Activated naive CD4-positive, alpha-beta T cell treated with anti-CD3 and anti-CD28 coated beads, Interleukin-2, amount 50 U/mL, for 72 hours (primary cell): ENCODE data around the gene PTPRA. TPM values are rescaled to one million over a fixed set of nuclear protein-coding genes. Genes with fewer than 3 reads are reported as not detected.

Experiments
- ATAC-seq, 2 donors: fragments of 150-1000 bp; cut with Tn5 transposase; 2 replicates each; pipeline ENCODE4 v1.10.0; 2021; ENCODE audit warnings: mild to moderate bottlenecking in 2 of 2, moderate library complexity in 2 of 2
- DNase-seq, 2 donors: peaks; one replicate each; pipeline ENCODE4 v3.0.0; 2021 to 2022; ENCODE audit warnings: low spot score in 2 of 2
- H3K27ac Mint-ChIP-seq, 2 donors: one replicate each; pipeline ENCODE4 v1.8.0; 2022; ENCODE audit warnings: mild to moderate bottlenecking in 2 of 2, mixed read lengths in 2 of 2
- H3K36me3 Mint-ChIP-seq, 2 donors: one replicate each; pipeline ENCODE4 v1.8.0; 2022; ENCODE audit warnings: mixed read lengths in 2 of 2
- H3K9me3 Mint-ChIP-seq, 2 donors: one replicate each; pipeline ENCODE4 v1.8.0; 2022; ENCODE audit warnings: mixed read lengths in 2 of 2
- total RNA-seq, 2 donors: library from RNA; stranded (reverse); gene quantifications; one replicate each; pipeline ENCODE4 v1.2.3, GENCODE V29; 2022

PTPRA gene
- total RNA-seq, 2 donors from 2014 or later, result 37.8 to 55.8 TPM

GRCh38 chr20:2899243-2899642, 26.0 kb downstream of the PTPRA start:
- no peak for DNase-seq
- peak; percentile 71 to 90 for ATAC-seq
- Mint-ChIP-seq H3K9me3 (peaks cover 1 to 2% of the 10 kb centered on the region in 2 donors), H3K27ac (no peak overlapping the region), H3K36me3 (peaks cover 2 to 35% of the 10 kb centered on the region in 2 donors)

- DNase-seq (no peak), ATAC-seq (no peak)
- H3K27ac Mint-ChIP-seq, result peak overlapping the region; percentile 44 to 62
- no peaks in the 10 kb centered on the region for H3K9me3 Mint-ChIP-seq
- H3K36me3 Mint-ChIP-seq, result peaks cover 0 to 25% of the 10 kb centered on the region in 2 donors
These were observed 27.7 kb downstream of the PTPRA start for GRCh38 chr20:2900845-2901592.

- Mint-ChIP-seq H3K27ac (no peak overlapping the region), H3K36me3 (peaks cover 0 to 15% of the 10 kb centered on the region in 2 donors), H3K9me3 (no peaks in the 10 kb centered on the region)
- ATAC-seq (no peak), DNase-seq (no peak)
These were observed 29.0 kb downstream of the PTPRA start for GRCh38 chr20:2902291-2902690.

GRCh38 chr20:2902818-2903217, 29.5 kb downstream of the PTPRA start:
- no peaks in the 10 kb centered on the region for H3K9me3 Mint-ChIP-seq
- peaks cover 0 to 15% of the 10 kb centered on the region in 2 donors for H3K36me3 Mint-ChIP-seq

GRCh38 chr20:2903686-2904085, 30.4 kb downstream of the PTPRA start:
- no peak overlapping the region for H3K27ac Mint-ChIP-seq
- H3K36me3 Mint-ChIP-seq, result peaks cover 0 to 15% of the 10 kb centered on the region in 2 donors
- no peak for ATAC-seq
- DNase-seq, result no peak
- H3K9me3 Mint-ChIP-seq, result no peaks in the 10 kb centered on the region

More at GRCh38 chr20:2902818-2903217, 29.5 kb downstream of the PTPRA start:
- H3K27ac Mint-ChIP-seq, result no peak overlapping the region
- DNase-seq (no peak), ATAC-seq (no peak)

- ATAC-seq, result no peak
- Mint-ChIP-seq H3K36me3 (peaks cover 0 to 10% of the 10 kb centered on the region in 2 donors), H3K9me3 (no peaks in the 10 kb centered on the region), H3K27ac (no peak overlapping the region)
- no peak for DNase-seq
These were observed 34.2 kb downstream of the PTPRA start for GRCh38 chr20:2907519-2907918.

GRCh38 chr20:2909953-2910352, 36.7 kb downstream of the PTPRA start:
- no peak for ATAC-seq

GRCh38 chr20:2911200-2911599, 37.9 kb downstream of the PTPRA start:
- Mint-ChIP-seq H3K27ac (peak overlapping the region in 1 of 2 donors; percentile 15), H3K9me3 (no peaks in the 10 kb centered on the region), H3K36me3 (peaks cover 0 to 5% of the 10 kb centered on the region in 2 donors)
- ATAC-seq, result peak; percentile 98 to 100
- DNase-seq, result no peak

More at GRCh38 chr20:2909953-2910352, 36.7 kb downstream of the PTPRA start:
- Mint-ChIP-seq H3K9me3 (no peaks in the 10 kb centered on the region), H3K27ac (no peak overlapping the region), H3K36me3 (peaks cover 0 to under 1% of the 10 kb centered on the region in 2 donors)
- no peak for DNase-seq

GRCh38 chr20:2914160-2914559, 40.9 kb downstream of the PTPRA start:
- ATAC-seq (no peak), DNase-seq (no peak)
- peaks cover 0 to 4% of the 10 kb centered on the region in 2 donors for H3K9me3 Mint-ChIP-seq
- peaks cover 0 to 11% of the 10 kb centered on the region in 2 donors for H3K36me3 Mint-ChIP-seq
- no peak overlapping the region for H3K27ac Mint-ChIP-seq

GRCh38 chr20:2917266-2917665, 44.0 kb downstream of the PTPRA start:
- DNase-seq, result no peak
- ATAC-seq, result no peak
- H3K36me3 Mint-ChIP-seq, result peaks cover 0 to 11% of the 10 kb centered on the region in 2 donors
- H3K27ac Mint-ChIP-seq, result no peak overlapping the region
- H3K9me3 Mint-ChIP-seq, result peaks cover 0 to 4% of the 10 kb centered on the region in 2 donors

- DNase-seq (no peak), ATAC-seq (no peak)
- Mint-ChIP-seq H3K27ac (no peak overlapping the region), H3K36me3 (peaks cover 0 to 11% of the 10 kb centered on the region in 2 donors), H3K9me3 (peaks cover 0 to 4% of the 10 kb centered on the region in 2 donors)
These were observed 45.1 kb downstream of the PTPRA start for GRCh38 chr20:2918096-2919049.

- Mint-ChIP-seq H3K9me3 (peaks cover 0 to 4% of the 10 kb centered on the region in 2 donors), H3K27ac (peak overlapping the region in 1 of 2 donors; percentile 64), H3K36me3 (peaks cover 0 to 11% of the 10 kb centered on the region in 2 donors)
- no peak for ATAC-seq
- no peak for DNase-seq
These were observed 46.4 kb downstream of the PTPRA start for GRCh38 chr20:2919518-2920245.

- DNase-seq (no peak), ATAC-seq (no peak)
- peaks cover 6 to 12% of the 10 kb centered on the region in 2 donors for H3K36me3 Mint-ChIP-seq
- H3K27ac Mint-ChIP-seq, result peak overlapping the region; percentile 62 to 64
- peaks cover 0 to 4% of the 10 kb centered on the region in 2 donors for H3K9me3 Mint-ChIP-seq
These were observed 47.2 kb downstream of the PTPRA start for GRCh38 chr20:2920473-2920872.

GRCh38 chr20:2921506-2921905, 48.2 kb downstream of the PTPRA start:
- peaks cover 12 to 17% of the 10 kb centered on the region in 2 donors for H3K36me3 Mint-ChIP-seq
- H3K27ac Mint-ChIP-seq, result no peak overlapping the region
- DNase-seq (no peak), ATAC-seq (no peak)
- H3K9me3 Mint-ChIP-seq, result peaks cover 0 to 4% of the 10 kb centered on the region in 2 donors

- Mint-ChIP-seq H3K36me3 (peaks cover 12 to 16% of the 10 kb centered on the region in 2 donors), H3K27ac (no peak overlapping the region), H3K9me3 (no peaks in the 10 kb centered on the region)
- no peak for DNase-seq
- ATAC-seq, result no peak
These were observed 49.7 kb downstream of the PTPRA start for GRCh38 chr20:2922957-2923356.

GRCh38 chr20:2930538-2930937, 57.3 kb downstream of the PTPRA start:
- H3K27ac Mint-ChIP-seq, result no peak overlapping the region
- DNase-seq, result no peak
- H3K36me3 Mint-ChIP-seq, result peaks cover 13 to 14% of the 10 kb centered on the region in 2 donors
- H3K9me3 Mint-ChIP-seq, result no peaks in the 10 kb centered on the region
- no peak for ATAC-seq
